Measurements from ENCODE around the gene ROM1. TPM values are rescaled to one million over a fixed set of nuclear protein-coding genes. Genes with fewer than 3 reads are reported as not detected.
"Not testable (repeated sequence)": the region's sequence is repeated elsewhere in the genome, so short reads cannot be mapped to it uniquely, and the experiment has no call there.

ROM1 gene
- polyA plus RNA-seq, 3 donors = 0.51 to 1.4 (median 0.75) TPM

- Histone ChIP-seq H3K9me3 (replicated peaks in 1 of 2; ENCODE audit: control insufficient read depth in 1 of 2, insufficient read depth in 1 of 2, low read length in 2 of 2) (no peaks in the 10 kb centered on the region), H3K79me2 (ENCODE audit: insufficient read depth, low read length) (peaks cover 59% of the 10 kb centered on the region), H4K20me1 (ENCODE audit: insufficient read depth, low read length) (no peaks in the 10 kb centered on the region), H3K4me3 (replicated peaks in 1 of 3; ENCODE audit: low read depth in 2 of 3, low read length in 3 of 3) (no peak overlapping the region), H3K4me2 (replicated peaks; ENCODE audit: extremely low read depth, low read length, poor library complexity, severe bottlenecking) (no peak overlapping the region), H2AFZ (ENCODE audit: insufficient read depth, low read depth, low read length, poor library complexity, severe bottlenecking) (no peak overlapping the region), H3K4me1 (ENCODE audit: control insufficient read depth in 1 of 2, insufficient read depth in 2 of 2, low read length in 2 of 2) (peaks cover 27 to 39% of the 10 kb centered on the region in 2 donors), H3K9ac (ENCODE audit: insufficient read depth, low read length, poor library complexity, severe bottlenecking) (no peak overlapping the region), H3K27ac (ENCODE audit: low read depth in 1 of 2, low read length in 2 of 2) (no peak overlapping the region), H3K27me3 (ENCODE audit: control insufficient read depth in 2 of 2, insufficient read depth in 2 of 2, low read length in 2 of 2) (no peaks in the 10 kb centered on the region), H3K36me3 (replicated peaks in 1 of 2; ENCODE audit: control insufficient read depth in 1 of 2, insufficient read depth in 2 of 2, low read length in 2 of 2) (peaks cover 21 to 26% of the 10 kb centered on the region in 2 donors)
- no peak for DNase-seq
- Mint-ChIP-seq H3K27ac (peak overlapping the region in 2 of 7 donors; percentile 32 to 66), H3K36me3 (peaks cover 14 to 29% of the 10 kb centered on the region in 2 donors), H3K9me3 (no peaks in the 10 kb centered on the region), H3K4me1 (peaks cover 36% of the 10 kb centered on the region), H3K27me3 (ENCODE audit: low read depth in 3 of 3) (peaks cover 0 to 3% (median 2%) of the 10 kb centered on the region in 3 donors), H3K4me3 (no peak overlapping the region)
- WGBS (ENCODE audit: insufficient coverage) = 96% methylated on average over 8 of the region's 11 CpGs
- TF ChIP-seq CTCF (IDR thresholded peaks at IDR 0.05) = no peak
- intact Hi-C loops (cut with micrococcal nuclease) = loop anchor here in 1 of 2 donors (5.0 kb wide), 1 partner anchor 47 kb away; the partner anchor contains the start of gene MTA2
Measured at GRCh38 chr11:62649486-62649885, 36.4 kb downstream of the ROM1 start.

- H3K27ac Mint-ChIP-seq; H4K20me1 ChIP-seq (ENCODE audit: insufficient read depth, low read length); H2AFZ ChIP-seq (ENCODE audit: insufficient read depth, low read depth, low read length, poor library complexity, severe bottlenecking); H3K4me2 ChIP-seq (replicated peaks; ENCODE audit: extremely low read depth, low read length, poor library complexity, severe bottlenecking); H3K4me3 ChIP-seq (replicated peaks in 1 of 3; ENCODE audit: low read depth in 2 of 3, low read length in 3 of 3); H3K9me3 ChIP-seq (replicated peaks in 1 of 2; ENCODE audit: control insufficient read depth in 1 of 2, insufficient read depth in 1 of 2, low read length in 2 of 2); H3K27me3 Mint-ChIP-seq (ENCODE audit: low read depth in 3 of 3); DNase-seq; H3K27me3 ChIP-seq (ENCODE audit: control insufficient read depth in 2 of 2, insufficient read depth in 2 of 2, low read length in 2 of 2); H3K9ac ChIP-seq (ENCODE audit: insufficient read depth, low read length, poor library complexity, severe bottlenecking); H3K9me3 Mint-ChIP-seq; H3K4me3 Mint-ChIP-seq; H3K27ac ChIP-seq (ENCODE audit: low read depth in 1 of 2, low read length in 2 of 2): not testable (repeated sequence)
- Histone ChIP-seq H3K36me3 (replicated peaks in 1 of 2; ENCODE audit: control insufficient read depth in 1 of 2, insufficient read depth in 2 of 2, low read length in 2 of 2) (peaks cover 21 to 24% of the 10 kb centered on the region in 2 donors), H3K79me2 (ENCODE audit: insufficient read depth, low read length) (peaks cover 51% of the 10 kb centered on the region), H3K4me1 (ENCODE audit: control insufficient read depth in 1 of 2, insufficient read depth in 2 of 2, low read length in 2 of 2) (peaks cover 24 to 34% of the 10 kb centered on the region in 2 donors)
- Mint-ChIP-seq H3K36me3 (peaks cover 14 to 28% of the 10 kb centered on the region in 2 donors), H3K4me1 (peaks cover 32% of the 10 kb centered on the region)
- 100% methylated on average over 6 of the region's 12 CpGs for WGBS (ENCODE audit: insufficient coverage)
- intact Hi-C loops (cut with micrococcal nuclease) = loop anchor here (5.0 kb wide), 2 partner anchors 57 to 58 kb away; partner anchors contain the start of genes BSCL2 (in 1 of the 2), GNG3 (in 1 of the 2) and TUT1 (in 1 of the 2)
Measured at GRCh38 chr11:62650283-62650682, 37.2 kb downstream of the ROM1 start.

Data from CD14-positive monocyte (primary cell).